Activated CD4-positive, alpha-beta T cell treated with anti-CD3 and anti-CD28 coated beads for 1 hour (primary cell): ENCODE results near the gene CPAMD8.

ENCODE experiments used
- DNase-seq: peaks from one replicate; pipeline ENCODE4 v3.0.0-alpha.2; 2020

The CPAMD8 gene

DNA sequence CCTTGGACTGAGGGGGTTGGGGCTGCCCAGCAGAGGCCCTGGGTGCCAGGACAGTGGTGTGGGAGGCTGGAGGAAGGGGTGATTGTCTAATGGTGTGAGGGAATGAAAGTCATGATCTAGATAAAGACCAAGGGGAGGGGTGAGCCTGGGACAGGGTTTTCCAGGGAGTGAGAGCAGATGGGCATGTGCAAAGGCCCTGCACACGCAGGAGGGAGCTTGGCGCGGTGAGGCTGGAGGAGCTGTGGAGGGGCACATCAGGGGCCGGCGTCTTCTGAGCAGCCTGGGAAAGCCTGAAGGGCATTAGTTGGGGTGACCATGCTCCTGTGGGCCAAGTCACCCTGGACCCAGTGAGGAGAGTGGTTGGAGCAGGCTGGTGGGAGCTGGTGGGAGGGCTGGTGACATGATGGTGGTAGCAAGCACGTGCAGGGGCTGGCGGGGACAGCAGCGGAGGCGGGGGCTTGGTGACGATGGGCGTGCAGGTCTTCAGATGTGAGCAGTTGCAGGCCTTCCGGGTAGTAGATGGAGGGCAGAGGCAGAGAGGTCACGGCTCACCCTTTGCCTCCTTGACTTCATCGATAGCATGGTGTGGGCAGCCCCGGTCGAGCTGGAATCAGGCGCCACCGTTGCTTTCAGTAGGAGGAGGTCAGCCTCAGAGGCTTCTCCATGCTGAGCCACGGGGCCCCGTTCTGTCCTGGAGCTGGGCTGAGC lies 158.0 kb downstream of the CPAMD8 start:
- DNase-seq, result no peak

DNA sequence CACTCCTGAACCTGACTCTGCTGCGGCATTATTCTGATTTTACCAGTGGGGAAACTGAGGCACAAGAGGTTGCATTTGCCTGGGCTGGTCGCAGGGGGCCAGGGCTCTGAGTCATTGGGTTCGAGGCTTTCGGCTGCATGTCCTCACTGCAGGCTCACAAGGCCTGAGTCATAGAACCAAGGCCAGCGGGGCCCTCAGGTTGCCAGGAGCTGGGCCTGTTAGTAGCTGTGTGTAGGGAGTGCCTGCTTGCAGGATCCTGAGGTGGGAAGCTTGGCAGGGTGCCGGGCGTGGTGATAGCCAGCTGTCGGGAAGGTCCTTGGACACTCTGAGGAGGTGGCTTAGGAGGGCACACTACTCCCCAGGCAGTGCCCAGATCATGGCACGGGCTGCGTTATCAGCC lies 159.4 kb downstream of the CPAMD8 start:
- no peak for DNase-seq

DNA sequence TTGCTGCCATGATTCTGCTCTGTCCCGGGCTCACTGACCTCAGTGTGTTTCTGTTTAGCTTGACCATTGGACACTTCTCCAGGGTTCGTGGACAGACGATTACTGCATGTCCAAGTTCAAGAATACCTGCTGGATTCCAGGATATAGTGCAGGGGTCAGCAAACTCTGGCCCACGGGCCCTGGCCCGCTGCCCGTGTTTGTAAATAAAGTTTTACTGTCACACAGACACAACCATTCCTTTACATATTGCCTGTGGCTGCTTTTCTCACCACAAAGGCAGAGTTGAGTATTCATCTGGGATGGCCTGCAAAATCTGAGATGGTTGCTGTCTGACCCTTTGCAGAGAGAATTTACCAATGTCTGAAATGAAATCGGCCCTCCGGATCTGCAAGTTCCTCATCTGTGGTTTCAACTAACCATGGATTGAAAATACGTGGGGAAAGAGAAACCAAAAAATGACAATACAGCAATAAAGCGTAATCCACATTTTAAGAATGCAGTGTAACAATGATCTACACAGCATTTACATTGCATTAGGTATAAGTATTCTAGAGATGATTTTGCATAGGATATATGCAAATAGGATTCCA lies 163.7 kb downstream of the CPAMD8 start:
- DNase-seq, result no peak

DNA sequence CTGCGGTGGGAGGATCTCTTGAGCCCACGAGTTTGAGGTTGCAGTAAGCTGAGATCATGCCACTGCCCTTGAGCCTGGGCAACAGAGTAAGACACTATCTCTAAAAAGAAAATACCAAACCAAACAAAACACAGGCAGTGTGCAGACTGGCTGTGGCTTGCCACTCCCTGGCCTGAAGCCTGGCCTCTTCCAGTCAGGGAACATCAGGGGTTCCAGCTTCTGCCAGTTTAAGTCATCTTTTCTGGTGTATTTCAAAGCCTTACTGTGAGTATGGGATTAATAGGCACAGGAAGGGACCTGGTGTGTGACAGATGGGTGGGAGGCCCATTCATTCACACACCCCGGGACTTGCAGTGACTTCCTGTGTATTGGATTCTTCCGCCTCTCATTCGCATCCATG lies 164.8 kb downstream of the CPAMD8 start:
- no peak for DNase-seq

DNA sequence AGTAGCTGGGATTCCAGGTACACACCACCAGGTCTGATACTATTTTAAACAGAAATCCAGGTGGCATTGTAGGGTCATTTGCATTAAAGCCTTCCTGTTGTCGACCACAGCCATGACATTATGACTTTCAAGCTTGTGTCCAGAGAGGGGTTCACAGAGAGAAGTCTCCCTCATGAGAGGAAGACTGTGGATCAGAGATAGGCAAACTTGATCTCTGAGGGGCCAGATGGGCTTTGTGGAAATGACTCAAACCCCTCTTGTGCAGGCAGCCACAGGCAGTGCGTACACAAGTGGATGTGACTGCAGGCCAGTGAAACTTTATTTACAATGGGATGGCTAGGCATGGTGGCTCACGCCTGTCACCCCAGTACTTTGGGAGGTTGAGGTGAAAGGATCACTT lies 165.6 kb downstream of the CPAMD8 start:
- no peak for DNase-seq

DNA sequence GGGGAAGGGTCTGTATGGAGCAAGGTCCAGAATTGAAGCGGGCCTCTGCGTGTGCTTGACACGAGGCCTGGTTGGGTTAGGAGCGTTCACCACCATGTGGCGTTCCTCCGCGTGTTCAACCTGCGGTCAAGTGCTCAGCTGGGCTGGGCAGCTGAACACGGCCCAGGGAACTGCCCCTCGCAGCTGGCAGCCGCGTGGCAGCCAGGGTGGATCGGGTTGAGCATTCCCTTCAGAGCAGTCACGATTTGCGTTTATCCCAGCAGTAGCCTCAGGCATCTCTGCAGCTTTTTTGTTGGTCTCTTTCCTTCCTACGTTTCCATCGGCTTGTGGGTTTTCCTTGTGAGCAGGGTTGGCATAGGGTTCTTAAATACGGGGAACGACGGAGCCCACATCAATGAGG lies 166.5 kb downstream of the CPAMD8 start:
- DNase-seq, result no peak

DNA sequence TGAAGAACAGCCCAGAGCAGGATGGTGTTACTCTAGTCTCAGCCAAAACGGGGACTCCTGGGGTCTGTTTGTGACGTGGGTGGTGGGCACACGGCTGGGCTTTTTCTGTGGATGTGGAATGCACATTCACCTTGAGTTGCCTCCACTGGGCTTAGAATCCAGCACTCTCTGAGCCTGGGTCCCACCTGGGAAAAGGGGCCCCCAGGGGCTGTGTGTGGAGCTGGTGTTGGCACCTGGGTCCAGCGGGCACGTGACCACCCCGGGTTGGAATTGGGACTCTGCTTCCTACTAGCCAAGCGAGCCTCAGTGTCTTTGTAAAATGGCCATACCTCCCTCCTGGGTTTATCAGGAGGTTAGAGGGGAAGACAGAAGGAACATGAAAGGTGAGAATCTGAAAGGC lies 167.0 kb downstream of the CPAMD8 start:
- no peak for DNase-seq

DNA sequence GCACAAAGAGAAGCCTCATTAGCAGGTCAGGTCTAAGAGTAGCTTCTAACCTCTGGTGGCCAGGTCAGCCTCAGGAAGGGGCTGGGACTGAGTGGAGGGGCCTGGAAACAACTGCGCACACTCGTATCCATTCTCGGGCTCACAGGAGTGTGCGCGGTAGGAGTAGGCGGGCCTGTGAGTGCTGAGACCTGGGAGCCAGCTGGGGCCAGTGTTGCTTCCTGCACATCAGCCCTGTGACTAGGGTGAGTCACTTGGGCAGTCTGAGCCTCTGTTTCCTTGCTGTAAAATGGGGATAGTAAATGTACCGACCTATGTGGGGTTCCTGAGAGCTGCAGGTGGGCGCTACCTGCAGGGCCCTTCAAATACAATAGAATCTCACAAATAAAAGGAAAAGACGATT lies 170.5 kb downstream of the CPAMD8 start:
- no peak for DNase-seq

DNA sequence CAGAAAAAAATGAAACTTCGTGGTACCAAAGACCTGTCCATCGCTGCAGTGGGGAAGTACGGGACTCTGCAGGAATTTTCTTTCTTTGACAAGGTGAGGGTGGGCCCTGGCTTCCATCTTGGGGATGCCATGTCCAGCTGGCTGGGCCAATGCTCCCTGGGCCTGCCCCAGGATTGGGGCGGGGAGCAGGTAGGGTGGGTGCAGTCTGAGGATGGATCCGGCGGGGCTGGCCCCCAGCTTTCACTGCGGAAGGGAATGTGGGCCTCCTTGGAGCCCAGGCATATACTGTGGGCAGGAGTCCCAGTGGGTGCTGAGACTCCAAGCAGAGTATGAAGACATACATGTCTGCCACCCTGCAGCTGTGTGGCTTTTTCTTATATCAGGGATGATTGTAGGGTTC lies 173.5 kb downstream of the CPAMD8 start:
- DNase-seq, result no peak

DNA sequence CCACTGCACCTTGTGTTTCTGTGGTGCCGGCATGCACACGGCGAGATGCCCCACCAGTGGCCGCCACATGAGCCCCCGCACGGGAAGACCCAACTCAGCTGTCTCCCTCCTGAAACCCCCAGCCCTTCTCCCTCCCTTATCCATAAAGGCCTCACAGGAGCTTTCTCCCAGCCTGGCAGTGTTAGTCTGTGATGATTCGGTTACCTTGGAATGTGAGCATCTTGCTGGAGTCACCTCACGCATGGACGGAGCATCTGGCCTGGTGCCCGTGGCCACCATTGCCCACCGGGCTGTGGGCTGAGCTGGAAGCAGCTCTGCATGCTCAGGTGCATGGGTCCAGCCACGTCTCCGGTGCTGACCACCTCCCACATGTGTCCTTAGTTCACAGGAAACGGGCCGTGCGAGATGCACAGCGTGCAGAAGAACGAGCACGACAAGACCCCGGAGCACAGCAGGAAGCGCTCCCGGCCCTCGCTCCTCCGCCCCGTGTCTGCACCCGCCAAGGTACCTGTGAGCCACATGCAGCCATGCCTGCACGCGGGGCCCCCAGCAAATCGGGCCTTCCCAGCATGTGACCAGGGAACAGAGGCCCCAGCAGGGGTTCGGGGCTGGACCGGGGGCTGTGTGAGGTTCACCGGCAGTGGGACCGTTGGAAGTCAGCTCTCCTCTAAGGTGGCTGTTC lies 175.4 kb downstream of the CPAMD8 start:
- no peak for DNase-seq

DNA sequence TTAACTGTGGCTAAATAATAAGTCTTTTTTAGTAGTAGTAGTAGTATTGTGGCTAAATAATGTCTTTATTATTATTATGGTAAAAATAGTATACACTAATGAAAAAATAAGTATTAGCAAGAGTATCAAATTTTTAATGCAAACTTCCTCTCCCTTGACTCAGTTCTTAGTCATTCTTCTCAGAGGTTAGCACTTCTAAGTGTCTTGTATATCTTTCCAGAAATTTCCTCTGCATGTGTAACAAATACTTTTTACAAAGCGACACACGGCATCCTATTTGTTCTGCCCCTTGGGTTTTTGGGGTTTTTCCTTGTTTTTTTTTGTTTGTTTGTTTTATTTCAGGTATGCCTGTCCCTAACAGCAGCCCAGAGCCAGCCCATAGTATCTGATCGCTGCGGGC lies 176.5 kb downstream of the CPAMD8 start:
- DNase-seq, result no peak

DNA sequence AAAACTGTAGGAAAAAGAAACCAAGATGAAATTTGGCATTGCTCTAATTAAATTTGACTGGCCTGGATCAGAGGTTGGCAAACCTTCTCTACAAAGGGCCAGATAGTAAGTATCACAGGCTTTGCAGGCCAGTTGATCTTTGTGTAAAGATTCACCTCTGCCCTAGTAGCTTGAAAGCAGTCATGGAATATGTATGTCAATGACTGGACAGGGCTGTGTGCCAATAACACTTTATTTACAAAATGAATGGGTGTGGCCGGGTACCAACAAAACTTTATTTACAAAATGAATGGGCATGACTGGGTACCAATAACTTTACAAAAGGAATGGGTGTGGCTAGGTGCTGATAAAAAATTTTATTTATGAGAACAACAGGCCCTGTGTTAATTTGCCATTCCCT lies 177.4 kb downstream of the CPAMD8 start:
- DNase-seq, result no peak

DNA sequence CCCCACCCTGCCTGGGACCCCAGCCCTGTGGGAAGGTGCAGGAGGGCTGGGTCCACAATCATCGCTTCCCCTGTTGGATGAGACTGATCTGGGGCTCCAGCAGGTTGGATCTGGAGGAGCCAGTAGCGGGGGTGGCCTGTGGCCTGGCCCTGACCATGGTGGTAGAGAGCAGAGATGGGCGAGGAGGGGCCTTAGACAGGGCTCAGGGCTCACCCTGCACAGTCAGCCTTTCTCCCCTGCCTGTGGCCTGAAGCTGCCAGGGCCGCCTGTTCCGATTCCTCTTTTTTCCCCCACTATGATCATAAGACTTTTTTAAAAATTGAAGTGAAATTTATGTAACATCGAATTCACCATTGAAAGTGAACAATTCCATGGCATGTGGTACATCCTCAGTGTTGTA lies 179.2 kb downstream of the CPAMD8 start:
- DNase-seq, result no peak

DNA sequence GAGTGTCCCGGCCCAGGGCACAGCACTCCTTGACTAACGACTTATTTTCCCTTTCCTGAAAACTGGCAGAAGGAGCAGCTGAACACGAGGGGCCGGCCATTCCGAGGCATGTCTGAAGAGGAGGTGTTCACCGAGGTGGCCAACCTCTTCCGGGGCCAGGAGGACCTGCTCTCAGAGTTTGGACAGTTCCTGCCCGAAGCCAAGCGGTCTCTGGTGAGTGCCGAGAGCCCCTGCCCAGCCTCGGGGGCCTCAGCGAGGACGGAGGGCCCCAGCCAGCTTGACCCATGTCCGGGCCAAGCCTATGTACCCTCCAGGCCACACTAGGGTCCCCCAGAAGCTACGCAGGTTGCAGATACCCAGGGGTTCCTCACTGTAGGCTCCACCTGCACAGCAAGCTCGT lies 179.7 kb downstream of the CPAMD8 start:
- DNase-seq, result no peak
